ENCODE data around the gene COL11A2.

The COL11A2 gene

GRCh38 chr6:33114406-33114805 lies 77.9 kb downstream of the COL11A2 start:
- H3K27me3 Mint-ChIP-seq = peaks cover 77% of the 10 kb centered on the region
- DNase-seq (no peak), ATAC-seq (no peak)
- H3K4me3 Mint-ChIP-seq = no peak overlapping the region
- H3K4me1 Mint-ChIP-seq = peaks cover 31% of the 10 kb centered on the region
- H3K9me3 Mint-ChIP-seq = no peaks in the 10 kb centered on the region
- H3K27ac Mint-ChIP-seq = no peak overlapping the region

GRCh38 chr6:33113755-33114154 lies 78.5 kb downstream of the COL11A2 start:
- H3K27ac Mint-ChIP-seq = no peak overlapping the region
- H3K27me3 Mint-ChIP-seq = peaks cover 82% of the 10 kb centered on the region
- H3K9me3 Mint-ChIP-seq = no peaks in the 10 kb centered on the region
- no peak overlapping the region for H3K4me3 Mint-ChIP-seq
- DNase-seq (no peak), ATAC-seq (no peak)
- peaks cover 31% of the 10 kb centered on the region for H3K4me1 Mint-ChIP-seq
